ENCODE results near the gene MRPS10. TPM values are rescaled to one million over a fixed set of nuclear protein-coding genes. Genes with fewer than 3 reads are reported as not detected.
"Not testable (repeated sequence)": the region's sequence is repeated elsewhere in the genome, so short reads cannot be mapped to it uniquely, and the experiment has no call there.

MRPS10 gene
- total and polyA plus RNA-seq, 2 donors (not counting 1 experiment from before 2014, with no cell fraction given) = 10.5 to 26.4 TPM

GRCh38 chr6:42171813-42172581, 45.7 kb downstream of the MRPS10 start:
- ChIA-PET CTCF (interaction anchor here (0.6 kb wide), 1 partner anchor 384 kb away, joined by 5 read pairs; no protein-coding TSS in a partner anchor), POLR2A (no interaction called here)
- no peak overlapping the region for H3K4me3 ChIP-seq (ENCODE audit: control extremely low read depth in 1 of 5, extremely low read depth in 1 of 5, insufficient read depth in 1 of 5, low read depth in 2 of 5, low read length in 4 of 5)
- H3K27ac Mint-ChIP-seq = no peak overlapping the region
- H4K20me1 ChIP-seq (ENCODE audit: control insufficient read depth, insufficient read depth, low read length, poor library complexity, severe bottlenecking) = no peaks in the 10 kb centered on the region
- H3K36me3 ChIP-seq (replicated peaks in 1 of 2; ENCODE audit: control extremely low read depth in 1 of 2, control insufficient read depth in 1 of 2, extremely low read depth in 1 of 2, insufficient read depth in 2 of 2, low read length in 1 of 2) = no peaks in the 10 kb centered on the region
- no peak overlapping the region for H3K4me2 ChIP-seq (replicated peaks; ENCODE audit: low read depth, low read length, poor library complexity, severe bottlenecking)
- H3K27ac ChIP-seq (ENCODE audit: low read length in 2 of 2) = no peak overlapping the region
- DNase-seq = no peak
- no peaks in the 10 kb centered on the region for H3K9me3 ChIP-seq (ENCODE audit: control extremely low read depth in 1 of 3, control insufficient read depth in 2 of 3, insufficient read depth in 1 of 3, low read length in 2 of 3)
- H3K4me1 ChIP-seq (ENCODE audit: control insufficient read depth in 2 of 2, insufficient read depth in 2 of 2, low read length in 2 of 2) = no peaks in the 10 kb centered on the region
- H3K4me1 Mint-ChIP-seq = no peaks in the 10 kb centered on the region
- no peak for TF ChIP-seq CTCF (IDR thresholded peaks at IDR 0.05)
- TF ChIP-seq EZH2 (IDR thresholded peaks at IDR 0.05; ENCODE audit: borderline replicate concordance, insufficient read depth, low read depth, low read length, poor library complexity, severe bottlenecking) = no peak
- H3K9me3 Mint-ChIP-seq (ENCODE audit: insufficient read depth) = no peaks in the 10 kb centered on the region
- H3K27me3 Mint-ChIP-seq = peaks cover 6% of the 10 kb centered on the region
- 89% methylated on average over 3 of the region's 7 CpGs for WGBS (ENCODE audit: insufficient coverage)
- no peak overlapping the region for H2AFZ ChIP-seq (ENCODE audit: insufficient read depth, low read depth, low read length, poor library complexity, severe bottlenecking)
- no peak overlapping the region for H3K4me3 Mint-ChIP-seq
- no peak overlapping the region for H3K9ac ChIP-seq (ENCODE audit: low read length)
- H3K27me3 ChIP-seq (replicated peaks in 1 of 4; ENCODE audit: control extremely low read depth in 1 of 4, control insufficient read depth in 3 of 4, insufficient read depth in 4 of 4, low read length in 3 of 4) = no peaks in the 10 kb centered on the region
- no peak for ATAC-seq (ENCODE audit: low read depth)
- intact Hi-C loops (cut with micrococcal nuclease) = no loop called here
- no peaks in the 10 kb centered on the region for H3K79me2 ChIP-seq (ENCODE audit: control insufficient read depth, insufficient read depth, low read length)

- H3K4me3 Mint-ChIP-seq; ATAC-seq (ENCODE audit: low read depth); DNase-seq; H3K79me2 ChIP-seq (ENCODE audit: control insufficient read depth, insufficient read depth, low read length); H3K9me3 ChIP-seq (ENCODE audit: control extremely low read depth in 1 of 3, control insufficient read depth in 2 of 3, insufficient read depth in 1 of 3, low read length in 2 of 3); H3K9ac ChIP-seq (ENCODE audit: low read length); H3K4me1 ChIP-seq (ENCODE audit: control insufficient read depth in 2 of 2, insufficient read depth in 2 of 2, low read length in 2 of 2); H4K20me1 ChIP-seq (ENCODE audit: control insufficient read depth, insufficient read depth, low read length, poor library complexity, severe bottlenecking); H3K4me2 ChIP-seq (replicated peaks; ENCODE audit: low read depth, low read length, poor library complexity, severe bottlenecking); H3K9me3 Mint-ChIP-seq (ENCODE audit: insufficient read depth); H2AFZ ChIP-seq (ENCODE audit: insufficient read depth, low read depth, low read length, poor library complexity, severe bottlenecking); H3K4me1 Mint-ChIP-seq; H3K27me3 Mint-ChIP-seq; H3K4me3 ChIP-seq (ENCODE audit: control extremely low read depth in 1 of 5, extremely low read depth in 1 of 5, insufficient read depth in 1 of 5, low read depth in 2 of 5, low read length in 4 of 5); H3K27ac ChIP-seq (ENCODE audit: low read length in 2 of 2); H3K27ac Mint-ChIP-seq; intact Hi-C loops (cut with micrococcal nuclease); H3K36me3 ChIP-seq (replicated peaks in 1 of 2; ENCODE audit: control extremely low read depth in 1 of 2, control insufficient read depth in 1 of 2, extremely low read depth in 1 of 2, insufficient read depth in 2 of 2, low read length in 1 of 2); H3K27me3 ChIP-seq (replicated peaks in 1 of 4; ENCODE audit: control extremely low read depth in 1 of 4, control insufficient read depth in 3 of 4, insufficient read depth in 4 of 4, low read length in 3 of 4): not testable (repeated sequence)
- CTCF ChIA-PET = interaction anchor here (0.6 to 1.5 kb wide), 2 partner anchors 44 to 384 kb away, joined by 3 to 4 read pairs; no protein-coding TSS in a partner anchor
- WGBS (ENCODE audit: insufficient coverage) = no CpG with 5 or more reads among the region's 2 CpGs
- POLR2A ChIA-PET = interaction anchor here (0.5 kb wide), 1 partner anchor 31 kb away, joined by 3 read pairs; no protein-coding TSS in a partner anchor
Measured at GRCh38 chr6:42169780-42170179, 47.9 kb downstream of the MRPS10 start.
